H1 (cell line): ENCODE measurements around the gene ARID4B. TPM values are rescaled to one million over a fixed set of nuclear protein-coding genes. Genes with fewer than 3 reads are reported as not detected.
A peak's percentile ranks its signal among the peaks of the same experiment; 100 is the strongest.

Source experiments
- CTCF ChIP-seq, 3 experiments: IDR thresholded peaks; 1 replicate in 2 of 3; 2 replicates in 1 of 3; pipeline versions ENCODE4 v1.5.1 to v1.6.1; 2011; ENCODE audit warnings: low read length in 3 of 3, mild to moderate bottlenecking in 3 of 3, inconsistent platforms in 2 of 3, low read depth in 1 of 3, moderate library complexity in 1 of 3; ENCODE audit not compliant: insufficient read depth in 1 of 3; ENCODE audit errors: control extremely low read depth in 1 of 3
- FOSL1 ChIP-seq: IDR thresholded peaks from 2 replicates; pipeline ENCODE4 v1.6.1; 2011; ENCODE audit warnings: mild to moderate bottlenecking, low read depth, low read length, moderate library complexity; ENCODE audit not compliant: insufficient read depth
- RAD21 ChIP-seq, 2 experiments: IDR thresholded peaks in 1 of 2; conservative IDR thresholded peaks in 1 of 2; 2 replicates each; pipeline ENCODE4 v1.6.1; 2011; ENCODE audit warnings: low read depth in 2 of 2, low read length in 2 of 2, improper control_type of control experiment in 1 of 2, inconsistent platforms in 1 of 2, mild to moderate bottlenecking in 1 of 2, moderate library complexity in 1 of 2
- SIN3A ChIP-seq, 2 experiments: IDR thresholded peaks in 1 of 2; conservative IDR thresholded peaks in 1 of 2; 2 replicates each; pipeline ENCODE4 v1.6.1; 2011 to 2012; ENCODE audit warnings: low read length in 2 of 2, improper control_type of control experiment in 1 of 2, low read depth in 1 of 2, mild to moderate bottlenecking in 1 of 2
- SP2 ChIP-seq: IDR thresholded peaks from 2 replicates; pipeline ENCODE4 v1.6.1; 2012; ENCODE audit warnings: mild to moderate bottlenecking, low read length, inconsistent platforms
- polyA plus RNA-seq, 7 experiments: library from polyadenylated mRNA; depleted of rRNA in 3 of 7; stranded (reverse) in 5 of 7; unstranded in 2 of 7; fragments of >200 nt in 5 of 7; fragments of 200-250 nt in 2 of 7; gene quantifications; 1 replicate in 5 of 7; 2 replicates in 1 of 7; 4 replicates in 1 of 7; pipeline versions ENCODE4 v1.2.1 to v1.2.3, GENCODE V29; 2011 to 2013; ENCODE audit warnings: missing spikeins in 2 of 7, mixed read lengths in 2 of 7
- total RNA-seq: library from RNA; stranded (reverse); fragmentation: NEBNext Ultra II Directional; extraction: Animal tissue kit (Norgen Biotek cat#: 25700); gene quantifications from 2 replicates; pipeline ENCODE4 v1.2.1, GENCODE V29; 2021

Gene ARID4B
- total and polyA plus RNA-seq, 2 of the 8 experiments (the other 6 are each of a cell fraction or from before 2014, with no cell fraction given): 5.1 to 28.8 TPM

- peak; percentile 79 to 87 (median 85) for TF ChIP-seq CTCF (IDR thresholded peaks at IDR 0.05; ENCODE audit: control extremely low read depth in 1 of 3, insufficient read depth in 1 of 3, low read depth in 1 of 3, low read length in 3 of 3)
- no peak for TF ChIP-seq SP2
- TF ChIP-seq FOSL1: no peak
- peak; percentile 47 to 79; a peak in 2 of 4 replicates for TF ChIP-seq SIN3A (conservative IDR thresholded peaks at IDR 0.05 in 1 of 2, IDR thresholded peaks at IDR 0.05 in 1 of 2; ENCODE audit: low read depth in 1 of 2, low read length in 2 of 2)
- TF ChIP-seq RAD21 (IDR thresholded peaks at IDR 0.05 in 1 of 2, conservative IDR thresholded peaks at IDR 0.05 in 1 of 2; ENCODE audit: low read depth in 2 of 2, low read length in 2 of 2): peak; percentile 88 to 94
- TF ChIP-seq, all 59 proteins: peak for 7
These were observed 74.6 kb downstream of the ARID4B start (continued) for GRCh38 chr1:235253219-235253962.
